ENCODE measurements around the gene GRWD1. TPM values are rescaled to one million over a fixed set of nuclear protein-coding genes. Genes with fewer than 3 reads are reported as not detected.

GRWD1 gene
- total RNA-seq, 1 experiment from 2014 or later = 64.8 TPM

DNA sequence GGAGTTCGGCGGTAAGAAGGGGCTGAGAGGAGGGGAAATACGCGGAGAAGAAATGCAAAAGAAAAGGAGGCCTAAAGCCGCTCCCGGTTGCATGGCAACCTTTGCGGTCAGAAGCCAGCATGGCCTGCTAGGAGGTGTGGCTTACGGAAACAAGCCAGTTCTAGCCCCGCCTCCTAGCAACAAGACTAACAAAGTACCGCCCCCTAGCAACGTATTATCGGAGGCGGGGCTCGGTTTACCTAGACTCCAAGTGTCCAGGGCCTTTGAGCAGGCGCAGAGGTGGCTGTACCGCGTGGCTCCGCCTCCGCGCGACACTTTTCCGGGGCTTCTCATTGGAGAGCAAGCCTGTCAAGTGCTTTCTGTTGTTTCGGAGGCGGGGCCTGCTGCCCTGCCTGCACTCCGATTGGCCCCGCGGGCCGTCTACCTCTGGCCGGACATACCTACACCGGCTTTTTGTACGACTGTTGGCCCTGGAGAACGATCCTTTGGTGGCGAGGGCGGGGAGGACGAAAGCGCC, 23.0 kb downstream of the GRWD1 start:
- peak overlapping the region; percentile 94 for H3K27ac ChIP-seq (ENCODE audit: low read depth, low read length)
- no TSS peak for BruUV-seq (replicated peaks)
- no peaks in the 10 kb centered on the region for H4K20me1 ChIP-seq (ENCODE audit: insufficient read depth)
- H3K4me1 ChIP-seq (ENCODE audit: control insufficient read depth in 1 of 2, insufficient read depth in 2 of 2, low read length in 2 of 2) = peaks cover 11 to 25% of the 10 kb centered on the region in 2 experiments
- intact Hi-C loops (cut with micrococcal nuclease) = loop anchor here (2.0 kb wide), 1 partner anchor 20 kb away; no protein-coding TSS in a partner anchor
- RAD21 ChIA-PET (ENCODE audit: low non-redundant PET in 1 of 2, low total read pairs in 2 of 2, uncharacterized antibody in 2 of 2, unreplicated experiment in 2 of 2) = no interaction called here
- TF ChIP-seq POLR2A (IDR thresholded peaks at IDR 0.05; ENCODE audit: borderline replicate concordance, extremely low read depth, insufficient read depth, insufficient read length) (no peak), SP1 (IDR thresholded peaks at IDR 0.05; ENCODE audit: low read depth) (peak; percentile 99), EGR1 (IDR thresholded peaks at IDR 0.05; ENCODE audit: low read depth) (no peak; the same call in 1 of the 2 replicates), YY1 (IDR thresholded peaks at IDR 0.05; ENCODE audit: extremely low read depth, insufficient replicate concordance, low read depth, low read length) (peak; percentile 46), TCF7L2 (IDR thresholded peaks at IDR 0.05; ENCODE audit: borderline replicate concordance, extremely low read depth, insufficient read depth, insufficient read length) (no peak), ZFX (IDR thresholded peaks at IDR 0.05) (no peak), SRF (IDR thresholded peaks at IDR 0.05; ENCODE audit: low read depth) (no peak), CEBPB (IDR thresholded peaks at IDR 0.05; ENCODE audit: low read depth) (no peak), EZH2phosphoT487 (IDR thresholded peaks at IDR 0.05; ENCODE audit: borderline replicate concordance) (no peak)
- TF ChIP-seq, protein P1, sequence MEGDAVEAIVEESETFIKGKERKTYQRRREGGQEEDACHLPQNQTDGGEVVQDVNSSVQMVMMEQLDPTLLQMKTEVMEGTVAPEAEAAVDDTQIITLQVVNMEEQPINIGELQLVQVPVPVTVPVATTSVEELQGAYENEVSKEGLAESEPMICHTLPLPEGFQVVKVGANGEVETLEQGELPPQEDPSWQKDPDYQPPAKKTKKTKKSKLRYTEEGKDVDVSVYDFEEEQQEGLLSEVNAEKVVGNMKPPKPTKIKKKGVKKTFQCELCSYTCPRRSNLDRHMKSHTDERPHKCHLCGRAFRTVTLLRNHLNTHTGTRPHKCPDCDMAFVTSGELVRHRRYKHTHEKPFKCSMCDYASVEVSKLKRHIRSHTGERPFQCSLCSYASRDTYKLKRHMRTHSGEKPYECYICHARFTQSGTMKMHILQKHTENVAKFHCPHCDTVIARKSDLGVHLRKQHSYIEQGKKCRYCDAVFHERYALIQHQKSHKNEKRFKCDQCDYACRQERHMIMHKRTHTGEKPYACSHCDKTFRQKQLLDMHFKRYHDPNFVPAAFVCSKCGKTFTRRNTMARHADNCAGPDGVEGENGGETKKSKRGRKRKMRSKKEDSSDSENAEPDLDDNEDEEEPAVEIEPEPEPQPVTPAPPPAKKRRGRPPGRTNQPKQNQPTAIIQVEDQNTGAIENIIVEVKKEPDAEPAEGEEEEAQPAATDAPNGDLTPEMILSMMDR (IDR thresholded peaks at IDR 0.05 in 2 of 3, conservative IDR thresholded peaks at IDR 0.05 in 1 of 3; ENCODE audit: borderline replicate concordance in 1 of 3, insufficient read depth in 1 of 3, low read depth in 2 of 3, low read length in 2 of 3) = no peak
- TF ChIP-seq, protein P2, sequence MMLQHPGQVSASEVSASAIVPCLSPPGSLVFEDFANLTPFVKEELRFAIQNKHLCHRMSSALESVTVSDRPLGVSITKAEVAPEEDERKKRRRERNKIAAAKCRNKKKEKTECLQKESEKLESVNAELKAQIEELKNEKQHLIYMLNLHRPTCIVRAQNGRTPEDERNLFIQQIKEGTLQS (IDR thresholded peaks at IDR 0.05) = no peak
- peak overlapping the region; percentile 93 for H3K4me2 ChIP-seq (ENCODE audit: low read length)
- H3K4me3 ChIP-seq (replicated peaks in 1 of 2; ENCODE audit: low read depth in 1 of 2, low read length in 2 of 2) = peak overlapping the region; percentile 88 to 90
- no peak overlapping the region for H2AFZ ChIP-seq (ENCODE audit: low read depth, low read length, poor library complexity, severe bottlenecking)
- H3K9ac ChIP-seq (ENCODE audit: low read length) = peak overlapping the region; percentile 96
- peak; percentile 99 for DNase-seq (ENCODE audit: low read depth, low spot score)
- CTCF ChIA-PET = no interaction called here
- POLR2A ChIA-PET = no interaction called here
- H3K27me3 ChIP-seq (ENCODE audit: insufficient read depth, low read length) = no peaks in the 10 kb centered on the region
- peaks cover 18% of the 10 kb centered on the region for H3K79me2 ChIP-seq (ENCODE audit: insufficient read depth, low read length)
- no peaks in the 10 kb centered on the region for H3K9me3 ChIP-seq (ENCODE audit: control insufficient read depth in 1 of 2, insufficient read depth in 1 of 2, low read depth in 1 of 2, low read length in 2 of 2)
- peaks cover 23 to 28% of the 10 kb centered on the region in 2 experiments for H3K36me3 ChIP-seq (ENCODE audit: control insufficient read depth in 1 of 2, insufficient read depth in 2 of 2, low read length in 2 of 2)
- peak; percentile 91 for ATAC-seq
- no peaks in the 10 kb centered on the region for H3K9me2 ChIP-seq (ENCODE audit: insufficient read depth)
